HCT116 (cell line): ENCODE measurements around the gene DOCK4. TPM values are rescaled to one million over a fixed set of nuclear protein-coding genes. Genes with fewer than 3 reads are reported as not detected.

Source experiments
- ATAC-seq: fragments of 200-7000 bp; cut with Tn5 transposase; 2 replicates; pipeline ENCODE4 v1.9.1; 2020; ENCODE audit warnings: mild to moderate bottlenecking, moderate library complexity
- BruUV-seq: library from RNA; stranded (reverse); fragments of 400-500 nt; replicated peaks from 2 replicates; lab custom pipeline; 2021; lab: Mats Ljungman, UMichigan
- CTCF ChIA-PET: fragments of 300-600 bp; sonication (Branson Sonifier 250); formaldehyde crosslinking; loops from one replicate; lab custom pipeline; 2021; ENCODE audit warnings: antibody characterized with exemption; lab: Charles Lee
- POLR2A ChIA-PET: fragments of 300-600, 350-600 bp; sonication (Branson Sonifier 250); formaldehyde crosslinking; loops from one replicate; lab custom pipeline; 2021; ENCODE audit warnings: antibody characterized with exemption; lab: Charles Lee
- RAD21 ChIA-PET, 2 experiments: fragments of 300-600 bp; sonication (Branson Sonifier 250); formaldehyde crosslinking; loops; one replicate each; lab custom pipeline; 2023; ENCODE audit warnings: low total read pairs in 2 of 2; ENCODE audit not compliant: uncharacterized antibody in 2 of 2, unreplicated experiment in 2 of 2, low non-redundant PET in 1 of 2; lab: Charles Lee
- DNase-seq: peaks from one replicate; pipeline ENCODE4 v3.0.0-alpha.2; 2010; ENCODE audit warnings: low read depth, low spot score
- H2AFZ ChIP-seq: fragments of 200-600 bp; shearing (Covaris generic), sonication (generic); 2 replicates; pipeline ENCODE4 v1.6.1; 2017; ENCODE audit warnings: low read depth, mixed run types, mixed read lengths, antibody characterized with exemption, low read length; ENCODE audit not compliant: poor library complexity, severe bottlenecking
- H3K27ac ChIP-seq: 2 replicates; pipeline ENCODE4 v1.5.1; 2012; ENCODE audit warnings: low read depth, low read length
- H3K27me3 ChIP-seq: fragments of 200-600 bp; sonication (generic); 2 replicates; pipeline ENCODE4 v1.6.1; 2016; ENCODE audit warnings: mixed run types, low read length, mixed read lengths; ENCODE audit not compliant: insufficient read depth
- H3K36me3 ChIP-seq, 2 experiments: fragments of 200-500 bp in 1 of 2; fragments of 200-600 bp in 1 of 2; sonication (Bioruptor generic) in 1 of 2; sonication (generic) in 1 of 2; 2 replicates each; pipeline versions ENCODE4 v1.5.1 to v1.6.1; 2014 to 2016; ENCODE audit warnings: low read length in 2 of 2, inconsistent platforms in 1 of 2, mixed read lengths in 1 of 2, mixed run types in 1 of 2; ENCODE audit not compliant: insufficient read depth in 2 of 2, control insufficient read depth in 1 of 2
- H3K4me1 ChIP-seq, 2 experiments: fragments of 200-600 bp in 1 of 2; sonication (generic) in 1 of 2; 2 replicates each; pipeline versions ENCODE4 v1.5.1 to v1.6.1; 2012 to 2017; ENCODE audit warnings: low read length in 2 of 2, inconsistent platforms in 1 of 2, mild to moderate bottlenecking in 1 of 2, mixed read lengths in 1 of 2, mixed run types in 1 of 2, moderate library complexity in 1 of 2; ENCODE audit not compliant: insufficient read depth in 2 of 2, control insufficient read depth in 1 of 2
- H3K4me2 ChIP-seq: fragments of 200-600 bp; sonication (generic); 2 replicates; pipeline ENCODE4 v1.6.1; 2017; ENCODE audit warnings: mixed run types, low read length, mixed read lengths
- H3K4me3 ChIP-seq, 2 experiments: fragments of 200-600 bp in 1 of 2; sonication (generic) in 1 of 2; replicated peaks in 1 of 2; 2 replicates each; pipeline ENCODE4 v1.5.1; 2011 to 2016; ENCODE audit warnings: low read length in 2 of 2, control low read depth in 1 of 2, low read depth in 1 of 2, mild to moderate bottlenecking in 1 of 2, mixed read lengths in 1 of 2, mixed run types in 1 of 2
- H3K79me2 ChIP-seq: fragments of 200-600 bp; sonication (generic); 2 replicates; pipeline ENCODE4 v1.6.1; 2017; ENCODE audit warnings: mild to moderate bottlenecking, mixed run types, low read length, moderate library complexity, mixed read lengths; ENCODE audit not compliant: insufficient read depth
- H3K9ac ChIP-seq: fragments of 200-600 bp; sonication (generic); 2 replicates; pipeline ENCODE4 v1.6.1; 2016; ENCODE audit warnings: low read length, mixed read lengths
- H3K9me2 ChIP-seq: fragments of 200-600 bp; sonication (generic), shearing (Covaris generic); 2 replicates; pipeline ENCODE4 v1.6.1; 2017; ENCODE audit warnings: mixed run types, mild to moderate bottlenecking, moderate library complexity; ENCODE audit not compliant: insufficient read depth
- H3K9me3 ChIP-seq, 2 experiments: fragments of 200-500 bp in 1 of 2; fragments of 200-600 bp in 1 of 2; sonication (Bioruptor generic) in 1 of 2; sonication (generic) in 1 of 2; 2 replicates each; pipeline ENCODE4 v1.6.1; 2014 to 2017; ENCODE audit warnings: low read length in 2 of 2, mixed read lengths in 2 of 2, inconsistent platforms in 1 of 2, low read depth in 1 of 2, mild to moderate bottlenecking in 1 of 2, mixed run types in 1 of 2, moderate library complexity in 1 of 2; ENCODE audit not compliant: control insufficient read depth in 1 of 2, insufficient read depth in 1 of 2
- H4K20me1 ChIP-seq: fragments of 200-600 bp; sonication (generic), shearing (Covaris generic); 2 replicates; pipeline ENCODE4 v1.6.1; 2017; ENCODE audit warnings: mixed run types, mild to moderate bottlenecking, moderate library complexity; ENCODE audit not compliant: insufficient read depth
- CBX3 ChIP-seq: IDR thresholded peaks from 2 replicates; pipeline ENCODE4 v1.6.1; 2012; ENCODE audit warnings: low read depth
- ELF1 ChIP-seq: IDR thresholded peaks from 2 replicates; pipeline ENCODE4 v1.6.1; 2012; ENCODE audit warnings: low read depth, borderline replicate concordance
- EZH2phosphoT487 ChIP-seq: fragments of 200-600 bp; IDR thresholded peaks from 2 replicates; pipeline ENCODE4 v1.6.1; 2018; ENCODE audit warnings: antibody characterized with exemption, borderline replicate concordance
- FOSL1 ChIP-seq: IDR thresholded peaks from 2 replicates; pipeline ENCODE4 v1.6.1; 2012; ENCODE audit warnings: low read depth
- JUND ChIP-seq: IDR thresholded peaks from 2 replicates; pipeline ENCODE4 v1.6.1; 2012
- POLR2A ChIP-seq: IDR thresholded peaks from 2 replicates; pipeline ENCODE4 v1.7.0; 2011; ENCODE audit warnings: borderline replicate concordance; ENCODE audit not compliant: insufficient read depth, insufficient read length; ENCODE audit errors: extremely low read depth
- POLR2AphosphoS5 ChIP-seq: IDR thresholded peaks from 2 replicates; pipeline ENCODE4 v1.6.1; 2011; ENCODE audit warnings: mild to moderate bottlenecking, low read depth, low read length, moderate library complexity
- RAD21 ChIP-seq: IDR thresholded peaks from 2 replicates; pipeline ENCODE4 v1.6.1; 2012; ENCODE audit warnings: low read depth, mild to moderate bottlenecking
- SIN3A ChIP-seq: IDR thresholded peaks from 2 replicates; pipeline ENCODE4 v1.6.1; 2012; ENCODE audit warnings: low read depth
- TCF7L2 ChIP-seq: IDR thresholded peaks from 2 replicates; pipeline ENCODE4 v1.7.0; 2011; ENCODE audit warnings: borderline replicate concordance, inconsistent platforms; ENCODE audit not compliant: insufficient read depth, insufficient read length; ENCODE audit errors: extremely low read depth
- ZNF274 ChIP-seq: fragments of 200-500 bp; sonication (Bioruptor generic); IDR thresholded peaks from 2 replicates; pipeline ENCODE4 v1.6.1; 2014; ENCODE audit warnings: mild to moderate bottlenecking, low read depth, low read length, inconsistent platforms
- intact Hi-C: fragments of 100-400 bp; cut with micrococcal nuclease; formaldehyde crosslinking; loops from 2 replicates; pipeline ENCODE4 v1.10.0; 2022
- total RNA-seq: library from RNA; stranded (reverse); gene quantifications from one replicate; pipeline ENCODE4 v1.2.1, GENCODE V29; 2021; ENCODE audit not compliant: unreplicated experiment
- TF ChIP-seq, protein P1 (sequence below): IDR thresholded peaks from 2 replicates; pipeline ENCODE4 v1.6.1; 2012
- TF ChIP-seq, protein P2 (sequence below): IDR thresholded peaks from 2 replicates; pipeline ENCODE4 v1.6.1; 2012
- TF ChIP-seq, protein P3 (sequence below): IDR thresholded peaks from 2 replicates; pipeline ENCODE4 v1.6.1; 2011; ENCODE audit warnings: mild to moderate bottlenecking, low read length, moderate library complexity; ENCODE audit not compliant: insufficient replicate concordance; ENCODE audit errors: extremely low read depth
- TF ChIP-seq, protein P4 (sequence below), 3 experiments: fragments of 200-600 bp in 1 of 3; sonication (generic) in 1 of 3; IDR thresholded peaks in 2 of 3; conservative IDR thresholded peaks in 1 of 3; 2 replicates each; pipeline ENCODE4 v1.5.1; 2012 to 2017; ENCODE audit warnings: low read depth in 2 of 3, low read length in 2 of 3, antibody characterized with exemption in 1 of 3, borderline replicate concordance in 1 of 3, control low read depth in 1 of 3, mild to moderate bottlenecking in 1 of 3, mixed read lengths in 1 of 3, mixed run types in 1 of 3, moderate library complexity in 1 of 3; ENCODE audit not compliant: insufficient read depth in 1 of 3

Gene DOCK4
- total RNA-seq, 1 experiment from 2014 or later = 2.2 TPM

DNA sequence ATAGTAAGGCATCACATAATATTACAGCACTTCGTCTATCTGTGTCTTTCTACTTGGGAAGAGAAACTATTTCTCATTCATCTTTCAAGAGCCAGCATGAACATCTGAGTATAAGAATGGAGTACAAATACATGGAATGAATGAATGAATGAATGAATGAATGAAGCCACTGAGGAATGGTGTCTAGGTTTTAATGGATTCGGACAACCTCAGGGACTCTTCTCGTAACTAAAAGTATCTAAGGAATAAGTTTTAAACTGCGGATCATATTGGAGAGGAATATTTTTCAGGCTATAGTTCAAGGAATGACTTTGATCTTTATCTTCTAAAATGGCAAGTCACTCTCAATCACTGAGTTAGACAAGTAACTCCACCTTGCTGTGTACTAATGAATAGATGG lies 199.0 kb downstream of the DOCK4 start:
- POLR2A ChIA-PET = no interaction called here
- no peaks in the 10 kb centered on the region for H4K20me1 ChIP-seq

DNA sequence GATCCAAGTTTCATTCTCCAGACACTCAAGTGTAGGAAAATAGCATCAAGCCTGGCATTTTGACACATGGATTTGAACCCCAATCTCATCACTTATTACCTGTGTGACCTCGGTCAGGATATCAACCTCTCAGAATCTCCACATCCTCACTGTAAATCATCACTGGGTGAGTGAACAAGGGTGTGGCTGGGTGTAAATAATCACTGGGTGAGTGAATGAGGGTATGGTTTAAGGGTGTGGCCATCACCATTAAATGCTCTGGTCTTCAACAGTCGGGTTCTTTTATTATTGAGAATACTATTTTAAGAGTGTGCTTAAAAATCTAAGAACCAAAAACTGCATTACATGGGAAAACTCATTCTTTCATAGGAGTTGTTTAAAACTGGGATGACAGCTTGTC lies 200.1 kb downstream of the DOCK4 start:
- ChIA-PET RAD21 (no interaction called here), POLR2A (no interaction called here), CTCF (no interaction called here)
- intact Hi-C loops = no loop called here
- H3K79me2 ChIP-seq = no peaks in the 10 kb centered on the region
- H3K27ac ChIP-seq = no peak overlapping the region
- no peak overlapping the region for H3K9ac ChIP-seq
- H3K4me2 ChIP-seq = no peak overlapping the region
- no peak overlapping the region for H2AFZ ChIP-seq
- ATAC-seq = no peak
- BruUV-seq = no TSS peak
- no peak for DNase-seq
- H3K36me3 ChIP-seq = no peaks in the 10 kb centered on the region
- H3K4me1 ChIP-seq = peaks cover 0 to 10% of the 10 kb centered on the region in 2 experiments; a peak in 1 of 4 replicates
- H3K9me3 ChIP-seq = no peaks in the 10 kb centered on the region
- H3K27me3 ChIP-seq = no peaks in the 10 kb centered on the region
- no peak for TF ChIP-seq ZNF274
- TF ChIP-seq POLR2A = no peak
- TF ChIP-seq, protein P1, sequence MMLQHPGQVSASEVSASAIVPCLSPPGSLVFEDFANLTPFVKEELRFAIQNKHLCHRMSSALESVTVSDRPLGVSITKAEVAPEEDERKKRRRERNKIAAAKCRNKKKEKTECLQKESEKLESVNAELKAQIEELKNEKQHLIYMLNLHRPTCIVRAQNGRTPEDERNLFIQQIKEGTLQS = no peak
- TF ChIP-seq SIN3A = no peak
- TF ChIP-seq, protein P2, sequence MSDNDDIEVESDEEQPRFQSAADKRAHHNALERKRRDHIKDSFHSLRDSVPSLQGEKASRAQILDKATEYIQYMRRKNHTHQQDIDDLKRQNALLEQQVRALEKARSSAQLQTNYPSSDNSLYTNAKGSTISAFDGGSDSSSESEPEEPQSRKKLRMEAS = no peak
- TF ChIP-seq CBX3 = no peak
- TF ChIP-seq JUND = no peak
- no peak for TF ChIP-seq FOSL1
- no peak for TF ChIP-seq POLR2AphosphoS5
- no peak for TF ChIP-seq ELF1
- no peak for TF ChIP-seq TCF7L2
- TF ChIP-seq, protein P3, sequence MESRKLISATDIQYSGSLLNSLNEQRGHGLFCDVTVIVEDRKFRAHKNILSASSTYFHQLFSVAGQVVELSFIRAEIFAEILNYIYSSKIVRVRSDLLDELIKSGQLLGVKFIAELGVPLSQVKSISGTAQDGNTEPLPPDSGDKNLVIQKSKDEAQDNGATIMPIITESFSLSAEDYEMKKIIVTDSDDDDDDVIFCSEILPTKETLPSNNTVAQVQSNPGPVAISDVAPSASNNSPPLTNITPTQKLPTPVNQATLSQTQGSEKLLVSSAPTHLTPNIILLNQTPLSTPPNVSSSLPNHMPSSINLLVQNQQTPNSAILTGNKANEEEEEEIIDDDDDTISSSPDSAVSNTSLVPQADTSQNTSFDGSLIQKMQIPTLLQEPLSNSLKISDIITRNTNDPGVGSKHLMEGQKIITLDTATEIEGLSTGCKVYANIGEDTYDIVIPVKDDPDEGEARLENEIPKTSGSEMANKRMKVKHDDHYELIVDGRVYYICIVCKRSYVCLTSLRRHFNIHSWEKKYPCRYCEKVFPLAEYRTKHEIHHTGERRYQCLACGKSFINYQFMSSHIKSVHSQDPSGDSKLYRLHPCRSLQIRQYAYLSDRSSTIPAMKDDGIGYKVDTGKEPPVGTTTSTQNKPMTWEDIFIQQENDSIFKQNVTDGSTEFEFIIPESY = no peak
- no peak for TF ChIP-seq EZH2phosphoT487
- TF ChIP-seq, protein P4, sequence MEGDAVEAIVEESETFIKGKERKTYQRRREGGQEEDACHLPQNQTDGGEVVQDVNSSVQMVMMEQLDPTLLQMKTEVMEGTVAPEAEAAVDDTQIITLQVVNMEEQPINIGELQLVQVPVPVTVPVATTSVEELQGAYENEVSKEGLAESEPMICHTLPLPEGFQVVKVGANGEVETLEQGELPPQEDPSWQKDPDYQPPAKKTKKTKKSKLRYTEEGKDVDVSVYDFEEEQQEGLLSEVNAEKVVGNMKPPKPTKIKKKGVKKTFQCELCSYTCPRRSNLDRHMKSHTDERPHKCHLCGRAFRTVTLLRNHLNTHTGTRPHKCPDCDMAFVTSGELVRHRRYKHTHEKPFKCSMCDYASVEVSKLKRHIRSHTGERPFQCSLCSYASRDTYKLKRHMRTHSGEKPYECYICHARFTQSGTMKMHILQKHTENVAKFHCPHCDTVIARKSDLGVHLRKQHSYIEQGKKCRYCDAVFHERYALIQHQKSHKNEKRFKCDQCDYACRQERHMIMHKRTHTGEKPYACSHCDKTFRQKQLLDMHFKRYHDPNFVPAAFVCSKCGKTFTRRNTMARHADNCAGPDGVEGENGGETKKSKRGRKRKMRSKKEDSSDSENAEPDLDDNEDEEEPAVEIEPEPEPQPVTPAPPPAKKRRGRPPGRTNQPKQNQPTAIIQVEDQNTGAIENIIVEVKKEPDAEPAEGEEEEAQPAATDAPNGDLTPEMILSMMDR (IDR thresholded peaks at IDR 0.05 in 2 of 3, conservative IDR thresholded peaks at IDR 0.05 in 1 of 3; ENCODE audit: borderline replicate concordance in 1 of 3, insufficient read depth in 1 of 3, low read depth in 2 of 3, low read length in 2 of 3) = no peak
- H4K20me1 ChIP-seq = no peaks in the 10 kb centered on the region
- H3K9me2 ChIP-seq = no peaks in the 10 kb centered on the region
- H3K4me3 ChIP-seq = no peak overlapping the region

More for the DNA sequence above, 199.0 kb downstream of the DOCK4 start:
- BruUV-seq = no TSS peak
- ChIA-PET CTCF (no interaction called here), RAD21 (no interaction called here)
- no peak for ATAC-seq
- Histone ChIP-seq H3K36me3 (no peaks in the 10 kb centered on the region), H3K79me2 (no peaks in the 10 kb centered on the region), H3K27me3 (no peaks in the 10 kb centered on the region), H3K4me2 (no peak overlapping the region), H3K9ac (no peak overlapping the region), H3K4me1 (peaks cover 0 to 6% of the 10 kb centered on the region in 2 experiments; a peak in 1 of 4 replicates), H3K9me2 (no peaks in the 10 kb centered on the region), H3K9me3 (no peaks in the 10 kb centered on the region), H3K4me3 (no peak overlapping the region), H3K27ac (no peak overlapping the region), H2AFZ (no peak overlapping the region)
- intact Hi-C loops = no loop called here
- DNase-seq = no peak
- TF ChIP-seq RAD21 = no peak
